ENCODE results near the gene CCDC78. TPM values are rescaled to one million over a fixed set of nuclear protein-coding genes. Genes with fewer than 3 reads are reported as not detected.

Gene CCDC78
- total RNA-seq, 1 experiment from 2014 or later: 20.2 TPM

DNA sequence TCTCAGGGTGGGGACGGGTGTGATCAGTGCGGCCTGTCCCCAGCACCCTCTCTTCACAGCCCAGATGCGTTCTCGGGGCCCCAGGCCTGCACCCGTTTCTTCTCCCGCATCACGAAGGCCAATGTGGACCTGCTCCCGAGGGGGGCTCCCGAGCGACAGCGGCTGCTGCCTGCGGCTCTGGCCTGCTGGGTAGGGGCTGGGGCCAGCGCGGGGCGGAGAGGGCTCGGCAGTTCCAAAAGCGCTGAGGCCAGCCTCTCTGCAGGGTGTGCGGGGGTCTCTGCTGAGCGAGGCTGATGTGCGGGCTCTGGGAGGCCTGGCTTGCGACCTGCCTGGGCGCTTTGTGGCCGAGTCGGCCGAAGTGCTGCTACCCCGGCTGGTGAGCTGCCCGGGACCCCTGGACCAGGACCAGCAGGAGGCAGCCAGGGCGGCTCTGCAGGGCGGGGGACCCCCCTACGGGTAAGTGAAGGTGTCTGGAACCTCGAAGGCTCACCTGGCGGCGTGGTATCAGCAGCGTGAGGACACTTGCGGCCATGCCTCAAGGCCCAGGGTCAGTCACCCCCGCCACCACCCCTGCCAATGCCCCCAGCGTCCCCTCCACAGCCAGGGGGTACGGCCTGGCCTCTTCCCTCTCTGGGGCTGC lies 38.7 kb upstream of the CCDC78 start (continued):
- TF ChIP-seq ZBTB21 (CRISPR knock-in tag; IDR thresholded peaks at IDR 0.05; ENCODE audit: borderline replicate concordance) (no peak), ZNF423 (CRISPR knock-in tag; IDR thresholded peaks at IDR 0.05) (no peak), TEAD1 (CRISPR knock-in tag; IDR thresholded peaks at IDR 0.05) (no peak), NFYB (CRISPR knock-in tag; conservative IDR thresholded peaks at IDR 0.05; ENCODE audit: low read depth) (no peak), NFATC4 (CRISPR knock-in tag; IDR thresholded peaks at IDR 0.05) (no peak)
- TF ChIP-seq, protein P1, sequence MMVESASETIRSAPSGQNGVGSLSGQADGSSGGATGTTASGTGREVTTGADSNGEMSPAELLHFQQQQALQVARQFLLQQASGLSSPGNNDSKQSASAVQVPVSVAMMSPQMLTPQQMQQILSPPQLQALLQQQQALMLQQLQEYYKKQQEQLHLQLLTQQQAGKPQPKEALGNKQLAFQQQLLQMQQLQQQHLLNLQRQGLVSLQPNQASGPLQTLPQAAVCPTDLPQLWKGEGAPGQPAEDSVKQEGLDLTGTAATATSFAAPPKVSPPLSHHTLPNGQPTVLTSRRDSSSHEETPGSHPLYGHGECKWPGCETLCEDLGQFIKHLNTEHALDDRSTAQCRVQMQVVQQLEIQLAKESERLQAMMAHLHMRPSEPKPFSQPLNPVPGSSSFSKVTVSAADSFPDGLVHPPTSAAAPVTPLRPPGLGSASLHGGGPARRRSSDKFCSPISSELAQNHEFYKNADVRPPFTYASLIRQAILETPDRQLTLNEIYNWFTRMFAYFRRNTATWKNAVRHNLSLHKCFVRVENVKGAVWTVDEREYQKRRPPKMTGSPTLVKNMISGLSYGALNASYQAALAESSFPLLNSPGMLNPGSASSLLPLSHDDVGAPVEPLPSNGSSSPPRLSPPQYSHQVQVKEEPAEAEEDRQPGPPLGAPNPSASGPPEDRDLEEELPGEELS (CRISPR knock-in tag; IDR thresholded peaks at IDR 0.05): no peak
- TF ChIP-seq, protein P2, sequence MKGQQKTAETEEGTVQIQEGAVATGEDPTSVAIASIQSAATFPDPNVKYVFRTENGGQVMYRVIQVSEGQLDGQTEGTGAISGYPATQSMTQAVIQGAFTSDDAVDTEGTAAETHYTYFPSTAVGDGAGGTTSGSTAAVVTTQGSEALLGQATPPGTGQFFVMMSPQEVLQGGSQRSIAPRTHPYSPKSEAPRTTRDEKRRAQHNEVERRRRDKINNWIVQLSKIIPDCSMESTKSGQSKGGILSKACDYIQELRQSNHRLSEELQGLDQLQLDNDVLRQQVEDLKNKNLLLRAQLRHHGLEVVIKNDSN (CRISPR knock-in tag; IDR thresholded peaks at IDR 0.05): no peak
- TF ChIP-seq, protein P3, sequence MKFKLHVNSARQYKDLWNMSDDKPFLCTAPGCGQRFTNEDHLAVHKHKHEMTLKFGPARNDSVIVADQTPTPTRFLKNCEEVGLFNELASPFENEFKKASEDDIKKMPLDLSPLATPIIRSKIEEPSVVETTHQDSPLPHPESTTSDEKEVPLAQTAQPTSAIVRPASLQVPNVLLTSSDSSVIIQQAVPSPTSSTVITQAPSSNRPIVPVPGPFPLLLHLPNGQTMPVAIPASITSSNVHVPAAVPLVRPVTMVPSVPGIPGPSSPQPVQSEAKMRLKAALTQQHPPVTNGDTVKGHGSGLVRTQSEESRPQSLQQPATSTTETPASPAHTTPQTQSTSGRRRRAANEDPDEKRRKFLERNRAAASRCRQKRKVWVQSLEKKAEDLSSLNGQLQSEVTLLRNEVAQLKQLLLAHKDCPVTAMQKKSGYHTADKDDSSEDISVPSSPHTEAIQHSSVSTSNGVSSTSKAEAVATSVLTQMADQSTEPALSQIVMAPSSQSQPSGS (CRISPR knock-in tag; IDR thresholded peaks at IDR 0.05; ENCODE audit: borderline replicate concordance, low read depth): no peak

DNA sequence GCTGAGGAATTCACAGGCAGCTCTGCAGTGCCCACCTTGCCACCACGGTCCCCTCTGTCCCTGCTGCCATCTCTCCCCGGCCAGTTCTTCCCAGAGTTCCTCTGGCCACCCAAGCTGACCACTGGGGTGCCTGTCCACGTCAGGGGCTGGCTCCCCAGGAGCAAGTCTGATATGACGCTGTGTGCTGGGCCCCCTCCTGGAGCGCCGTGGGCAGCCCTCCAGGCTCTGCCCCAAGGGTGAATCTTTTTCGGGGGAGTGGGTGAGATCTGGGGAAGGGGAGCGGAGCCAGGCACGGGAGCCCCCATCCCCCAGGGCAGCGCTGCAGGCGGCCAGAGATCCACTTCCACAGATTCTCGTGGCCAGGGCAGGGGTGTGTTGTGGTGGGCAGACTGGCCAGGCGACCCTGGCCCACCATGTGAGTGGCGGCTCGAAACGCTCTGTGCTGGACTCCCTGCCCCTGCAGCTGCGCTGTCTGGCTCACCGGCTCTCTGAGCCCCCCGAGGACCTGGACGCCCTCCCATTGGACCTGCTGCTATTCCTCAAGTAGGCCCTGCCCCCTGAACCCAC lies 38.0 kb upstream of the CCDC78 start:
- ChIA-PET CTCF (interaction anchor here (1.4 kb wide), 1 partner anchor 20 kb away, joined by 4 read pairs; no protein-coding TSS in a partner anchor), POLR2A (no interaction called here)
- H3K36me3 Mint-ChIP-seq: no peaks in the 10 kb centered on the region
- DNase-seq (ENCODE audit: low spot score): no peak
- H3K4me1 Mint-ChIP-seq: no peaks in the 10 kb centered on the region
- H3K4me3 Mint-ChIP-seq: no peak overlapping the region
- H3K27me3 Mint-ChIP-seq (ENCODE audit: low read depth): no peaks in the 10 kb centered on the region
- ATAC-seq: no peak
- no peak overlapping the region for H3K27ac Mint-ChIP-seq
- H3K9me3 Mint-ChIP-seq: no peaks in the 10 kb centered on the region
- TF ChIP-seq, protein P4, sequence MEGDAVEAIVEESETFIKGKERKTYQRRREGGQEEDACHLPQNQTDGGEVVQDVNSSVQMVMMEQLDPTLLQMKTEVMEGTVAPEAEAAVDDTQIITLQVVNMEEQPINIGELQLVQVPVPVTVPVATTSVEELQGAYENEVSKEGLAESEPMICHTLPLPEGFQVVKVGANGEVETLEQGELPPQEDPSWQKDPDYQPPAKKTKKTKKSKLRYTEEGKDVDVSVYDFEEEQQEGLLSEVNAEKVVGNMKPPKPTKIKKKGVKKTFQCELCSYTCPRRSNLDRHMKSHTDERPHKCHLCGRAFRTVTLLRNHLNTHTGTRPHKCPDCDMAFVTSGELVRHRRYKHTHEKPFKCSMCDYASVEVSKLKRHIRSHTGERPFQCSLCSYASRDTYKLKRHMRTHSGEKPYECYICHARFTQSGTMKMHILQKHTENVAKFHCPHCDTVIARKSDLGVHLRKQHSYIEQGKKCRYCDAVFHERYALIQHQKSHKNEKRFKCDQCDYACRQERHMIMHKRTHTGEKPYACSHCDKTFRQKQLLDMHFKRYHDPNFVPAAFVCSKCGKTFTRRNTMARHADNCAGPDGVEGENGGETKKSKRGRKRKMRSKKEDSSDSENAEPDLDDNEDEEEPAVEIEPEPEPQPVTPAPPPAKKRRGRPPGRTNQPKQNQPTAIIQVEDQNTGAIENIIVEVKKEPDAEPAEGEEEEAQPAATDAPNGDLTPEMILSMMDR (IDR thresholded peaks at IDR 0.05): no peak
- TF ChIP-seq, protein P5, sequence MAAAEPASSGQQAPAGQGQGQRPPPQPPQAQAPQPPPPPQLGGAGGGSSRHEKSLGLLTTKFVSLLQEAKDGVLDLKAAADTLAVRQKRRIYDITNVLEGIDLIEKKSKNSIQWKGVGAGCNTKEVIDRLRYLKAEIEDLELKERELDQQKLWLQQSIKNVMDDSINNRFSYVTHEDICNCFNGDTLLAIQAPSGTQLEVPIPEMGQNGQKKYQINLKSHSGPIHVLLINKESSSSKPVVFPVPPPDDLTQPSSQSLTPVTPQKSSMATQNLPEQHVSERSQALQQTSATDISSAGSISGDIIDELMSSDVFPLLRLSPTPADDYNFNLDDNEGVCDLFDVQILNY (CRISPR knock-in tag; IDR thresholded peaks at IDR 0.05): no peak
- TF ChIP-seq MYBL2 (CRISPR knock-in tag; IDR thresholded peaks at IDR 0.05): no peak
- TF ChIP-seq, protein P1 (CRISPR knock-in tag; IDR thresholded peaks at IDR 0.05): no peak
- no peak for TF ChIP-seq NR3C1 (CRISPR knock-in tag; conservative IDR thresholded peaks at IDR 0.05; ENCODE audit: low read depth)
- no peak for TF ChIP-seq GTF2I (CRISPR knock-in tag; conservative IDR thresholded peaks at IDR 0.05)
- no peak for TF ChIP-seq RELA (CRISPR knock-in tag; IDR thresholded peaks at IDR 0.05; ENCODE audit: borderline replicate concordance)
- TF ChIP-seq, protein P6, sequence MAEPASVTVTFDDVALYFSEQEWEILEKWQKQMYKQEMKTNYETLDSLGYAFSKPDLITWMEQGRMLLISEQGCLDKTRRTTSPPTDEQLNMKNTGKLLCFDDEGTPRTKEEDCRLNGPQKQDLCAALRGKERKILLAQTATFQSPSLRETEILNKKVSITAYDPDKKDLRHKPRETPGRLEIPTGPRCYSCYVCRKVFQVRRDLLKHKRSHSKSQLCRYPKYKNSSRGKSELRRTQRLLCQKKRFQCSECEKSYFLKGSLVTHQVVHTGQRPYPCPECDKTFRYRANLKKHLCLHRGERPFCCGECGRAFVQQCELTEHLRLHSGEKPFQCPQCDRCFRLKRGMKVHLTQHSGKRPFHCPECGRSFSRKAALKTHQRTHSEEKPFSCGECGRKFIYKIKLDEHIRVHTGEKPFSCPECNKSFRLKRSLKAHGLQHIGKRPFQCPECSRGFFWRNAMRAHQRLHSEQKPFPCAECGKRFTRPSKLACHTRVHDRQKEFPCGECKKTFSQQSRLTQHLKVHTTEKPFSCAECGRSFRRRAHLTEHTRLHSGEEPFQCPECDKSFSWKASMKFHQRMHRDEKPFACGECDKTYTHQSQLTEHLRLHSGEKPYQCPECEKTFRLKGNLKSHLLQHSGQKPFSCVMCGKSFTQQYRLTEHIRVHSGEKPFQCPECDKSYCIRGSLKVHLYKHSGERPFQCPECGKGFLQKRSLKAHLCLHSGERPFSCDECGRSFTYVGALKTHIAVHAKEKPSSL (CRISPR knock-in tag; conservative IDR thresholded peaks at IDR 0.05): no peak
- no peak for TF ChIP-seq JUN (CRISPR knock-in tag; IDR thresholded peaks at IDR 0.05)
- TF ChIP-seq, protein P2 (CRISPR knock-in tag; IDR thresholded peaks at IDR 0.05): no peak
- TF ChIP-seq ZNF121 (CRISPR knock-in tag; IDR thresholded peaks at IDR 0.05): no peak
- no peak for TF ChIP-seq ZNF671 (CRISPR knock-in tag; IDR thresholded peaks at IDR 0.05)
- TF ChIP-seq, protein P7, sequence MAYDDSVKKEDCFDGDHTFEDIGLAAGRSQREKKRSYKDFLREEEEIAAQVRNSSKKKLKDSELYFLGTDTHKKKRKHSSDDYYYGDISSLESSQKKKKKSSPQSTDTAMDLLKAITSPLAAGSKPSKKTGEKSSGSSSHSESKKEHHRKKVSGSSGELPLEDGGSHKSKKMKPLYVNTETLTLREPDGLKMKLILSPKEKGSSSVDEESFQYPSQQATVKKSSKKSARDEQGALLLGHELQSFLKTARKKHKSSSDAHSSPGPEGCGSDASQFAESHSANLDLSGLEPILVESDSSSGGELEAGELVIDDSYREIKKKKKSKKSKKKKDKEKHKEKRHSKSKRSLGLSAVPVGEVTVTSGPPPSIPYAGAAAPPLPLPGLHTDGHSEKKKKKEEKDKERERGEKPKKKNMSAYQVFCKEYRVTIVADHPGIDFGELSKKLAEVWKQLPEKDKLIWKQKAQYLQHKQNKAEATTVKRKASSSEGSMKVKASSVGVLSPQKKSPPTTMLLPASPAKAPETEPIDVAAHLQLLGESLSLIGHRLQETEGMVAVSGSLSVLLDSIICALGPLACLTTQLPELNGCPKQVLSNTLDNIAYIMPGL (CRISPR knock-in tag; IDR thresholded peaks at IDR 0.05): no peak
- no peak for TF ChIP-seq CREB1 (CRISPR knock-in tag; IDR thresholded peaks at IDR 0.05)
- no peak for TF ChIP-seq OVOL2 (CRISPR knock-in tag; IDR thresholded peaks at IDR 0.05; ENCODE audit: borderline replicate concordance)
- TF ChIP-seq TCF7 (CRISPR knock-in tag; IDR thresholded peaks at IDR 0.05; ENCODE audit: low read depth): no peak

All from WTC11 (cell line).